ENCODE results near the gene DOCK3.

- no peak for TF ChIP-seq POLR2A (IDR thresholded peaks at IDR 0.05; ENCODE audit: low read depth, low read length)
- no peak for TF ChIP-seq POLR2AphosphoS5 (IDR thresholded peaks at IDR 0.05; ENCODE audit: low read depth, low read length)
Observed at GRCh38 chr3:51386159-51386851, 711.6 kb downstream of the DOCK3 start.
